Left kidney (tissue), 2 donors: ENCODE results near the gene MDFIC. TPM values are rescaled to one million over a fixed set of nuclear protein-coding genes. Genes with fewer than 3 reads are reported as not detected.

Experiments
- DNase-seq: peaks from one replicate; pipeline ENCODE4 v3.0.0-alpha.2; 2013
- polyA plus RNA-seq: library from polyadenylated mRNA; unstranded; fragments of 120-200 nt; gene quantifications from one replicate; pipeline ENCODE4 v1.2.1, GENCODE V29; 2013; ENCODE audit not compliant: insufficient read length

MDFIC gene
- polyA plus RNA-seq, 1 donor = 30.6 TPM

- DNase-seq = no peak
Observed at GRCh38 chr7:115034515-115034914, 112.6 kb downstream of the MDFIC start.

- DNase-seq = no peak
Observed at GRCh38 chr7:115037128-115037802, 115.4 kb downstream of the MDFIC start.

- DNase-seq = no peak
Observed at GRCh38 chr7:115038158-115038557, 116.3 kb downstream of the MDFIC start.

- no peak for DNase-seq
Observed at GRCh38 chr7:115040057-115040456, 118.2 kb downstream of the MDFIC start.

- DNase-seq = no peak
Observed at GRCh38 chr7:115040495-115040894, 118.6 kb downstream of the MDFIC start.

- no peak for DNase-seq
Observed at GRCh38 chr7:115042596-115042995, 120.7 kb downstream of the MDFIC start.

- no peak for DNase-seq
Observed at GRCh38 chr7:115043605-115044004, 121.7 kb downstream of the MDFIC start.

- DNase-seq = no peak
Observed at GRCh38 chr7:115044224-115044623, 122.3 kb downstream of the MDFIC start.

GRCh38 chr7:115047958-115048720, 126.2 kb downstream of the MDFIC start:
- no peak for DNase-seq

- no peak for DNase-seq
Observed at GRCh38 chr7:115052706-115053105, 130.8 kb downstream of the MDFIC start.

GRCh38 chr7:115054478-115055065, 132.7 kb downstream of the MDFIC start:
- DNase-seq = no peak

GRCh38 chr7:115056019-115056418, 134.1 kb downstream of the MDFIC start:
- DNase-seq = no peak

- no peak for DNase-seq
Observed at GRCh38 chr7:115058726-115059125, 136.8 kb downstream of the MDFIC start.

- no peak for DNase-seq
Observed at GRCh38 chr7:115059321-115059720, 137.4 kb downstream of the MDFIC start.

- no peak for DNase-seq
Observed at GRCh38 chr7:115060095-115060870, 138.4 kb downstream of the MDFIC start.

GRCh38 chr7:115066050-115066449, 144.2 kb downstream of the MDFIC start:
- DNase-seq = no peak

- no peak for DNase-seq
Observed at GRCh38 chr7:115066634-115067033, 144.7 kb downstream of the MDFIC start.

GRCh38 chr7:115068220-115068619, 146.3 kb downstream of the MDFIC start:
- no peak for DNase-seq
